ENCODE measurements around the gene PXDC1.

- TF ChIP-seq CTCF (IDR thresholded peaks at IDR 0.05 in 8 of 11, conservative IDR thresholded peaks at IDR 0.05 in 3 of 11), result no peak
- no peak for TF ChIP-seq POLR2A (IDR thresholded peaks at IDR 0.05)
- TF ChIP-seq POLR2AphosphoS5 (IDR thresholded peaks at IDR 0.05), result peak in 2 of 3 donors; percentile 3 to 27
Observed at GRCh38 chr6:3756546-3756945, 5.0 kb upstream of the PXDC1 start.
